H9 (cell line): ENCODE data around the gene ZNF814. TPM values are rescaled to one million over a fixed set of nuclear protein-coding genes. Genes with fewer than 3 reads are reported as not detected.
A peak's percentile ranks its signal among the peaks of the same experiment; 100 is the strongest.

Experiments
- DNase-seq: peaks from one replicate; pipeline ENCODE4 v3.0.0-alpha.2; 2017
- H2AFZ ChIP-seq: one replicate; pipeline ENCODE4 v1.6.1; 2013; ENCODE audit warnings: mild to moderate bottlenecking, low read length, control low read depth, moderate library complexity
- H2AK5ac ChIP-seq: 2 replicates; pipeline ENCODE4 v1.6.1; 2013; ENCODE audit warnings: low read length, control low read depth, mixed read lengths; ENCODE audit not compliant: insufficient read length
- H2BK120ac ChIP-seq: one replicate; pipeline ENCODE4 v1.6.1; 2013; ENCODE audit warnings: low read depth, mild to moderate bottlenecking, low read length, control low read depth, inconsistent platforms; ENCODE audit not compliant: poor library complexity, severe bottlenecking
- H2BK12ac ChIP-seq: 2 replicates; pipeline ENCODE4 v1.6.1; 2013; ENCODE audit warnings: low read length, control low read depth, mixed read lengths, low read depth; ENCODE audit not compliant: insufficient read length
- H2BK15ac ChIP-seq: 2 replicates; pipeline ENCODE4 v1.6.1; 2013; ENCODE audit warnings: low read depth, low read length, control low read depth
- H2BK20ac ChIP-seq: one replicate; pipeline ENCODE4 v1.6.1; 2013; ENCODE audit warnings: low read depth, mild to moderate bottlenecking, low read length, control low read depth, inconsistent platforms; ENCODE audit not compliant: poor library complexity, severe bottlenecking
- H2BK5ac ChIP-seq: 2 replicates; pipeline ENCODE4 v1.6.1; 2013; ENCODE audit warnings: low read length, control low read depth, mixed read lengths; ENCODE audit not compliant: insufficient read length
- H3K14ac ChIP-seq: 2 replicates; pipeline ENCODE4 v1.6.1; 2013; ENCODE audit warnings: low read length, control low read depth; ENCODE audit not compliant: insufficient read depth
- H3K18ac ChIP-seq: 2 replicates; pipeline ENCODE4 v1.6.1; 2013; ENCODE audit warnings: low read depth, mild to moderate bottlenecking, mixed read lengths, low read length, control low read depth; ENCODE audit not compliant: insufficient read length
- H3K23ac ChIP-seq: 2 replicates; pipeline ENCODE4 v1.6.1; 2013; ENCODE audit warnings: low read length, control low read depth, mixed read lengths, low read depth; ENCODE audit not compliant: insufficient read length
- H3K23me2 ChIP-seq: 2 replicates; pipeline ENCODE4 v1.6.1; 2013; ENCODE audit warnings: low read depth, mild to moderate bottlenecking, mixed read lengths, low read length, control low read depth; ENCODE audit not compliant: insufficient read length, poor library complexity, severe bottlenecking
- H3K27ac ChIP-seq: 2 replicates; pipeline ENCODE4 v1.5.1; 2013; ENCODE audit warnings: low read length, control low read depth, mixed read lengths, low read depth; ENCODE audit not compliant: insufficient read length
- H3K27me3 ChIP-seq: 2 replicates; pipeline ENCODE4 v1.6.1; 2013; ENCODE audit warnings: low read length, control low read depth, inconsistent platforms; ENCODE audit not compliant: insufficient read depth
- H3K4ac ChIP-seq: 2 replicates; pipeline ENCODE4 v1.6.1; 2013; ENCODE audit warnings: low read depth, mild to moderate bottlenecking, control low read depth, inconsistent platforms, low read length, moderate library complexity
- H3K4me1 ChIP-seq: 2 replicates; pipeline ENCODE4 v1.6.1; 2013; ENCODE audit warnings: low read length, control low read depth, inconsistent platforms; ENCODE audit not compliant: insufficient read depth
- H3K4me2 ChIP-seq: 2 replicates; pipeline ENCODE4 v1.6.1; 2013; ENCODE audit warnings: low read length, control low read depth, mixed read lengths; ENCODE audit not compliant: insufficient read length, insufficient read depth
- H3K56ac ChIP-seq: 2 replicates; pipeline ENCODE4 v1.6.1; 2013; ENCODE audit warnings: low read depth, mild to moderate bottlenecking, mixed read lengths, low read length, control low read depth; ENCODE audit not compliant: insufficient read length
- H3K79me1 ChIP-seq: 2 replicates; pipeline ENCODE4 v1.6.1; 2013; ENCODE audit warnings: low read depth, mild to moderate bottlenecking, moderate library complexity, low read length, control low read depth, inconsistent platforms; ENCODE audit not compliant: insufficient read depth, poor library complexity, severe bottlenecking
- H3K79me2 ChIP-seq: 2 replicates; pipeline ENCODE4 v1.6.1; 2013; ENCODE audit warnings: low read length, control low read depth, inconsistent platforms; ENCODE audit not compliant: insufficient read depth
- H3K9ac ChIP-seq: 2 replicates; pipeline ENCODE4 v1.6.1; 2013; ENCODE audit warnings: low read length, control low read depth, mixed read lengths; ENCODE audit not compliant: insufficient read length; ENCODE audit errors: extremely low read depth
- H3K9me3 ChIP-seq: one replicate; pipeline ENCODE4 v1.6.1; 2013; ENCODE audit warnings: low read depth, low read length, inconsistent platforms; ENCODE audit not compliant: control insufficient read depth
- H3T11ph ChIP-seq: one replicate; pipeline ENCODE4 v1.6.1; 2013; ENCODE audit warnings: mild to moderate bottlenecking, low read length, control low read depth, inconsistent platforms
- H4K20me1 ChIP-seq: one replicate; pipeline ENCODE4 v1.6.1; 2013; ENCODE audit not compliant: control insufficient read depth, insufficient read length, insufficient read depth
- H4K5ac ChIP-seq: 2 replicates; pipeline ENCODE4 v1.6.1; 2013; ENCODE audit warnings: low read depth, mild to moderate bottlenecking, mixed read lengths, low read length, control low read depth; ENCODE audit not compliant: insufficient read length
- H4K8ac ChIP-seq: replicated peaks from 2 replicates; pipeline ENCODE4 v1.6.1; 2013; ENCODE audit warnings: low read length, control low read depth, mixed read lengths, low read depth; ENCODE audit not compliant: insufficient read length
- H4K91ac ChIP-seq: 2 replicates; pipeline ENCODE4 v1.6.1; 2013; ENCODE audit warnings: low read depth, mild to moderate bottlenecking, moderate library complexity, mixed read lengths, low read length, control low read depth; ENCODE audit not compliant: insufficient read length
- H3K27ac Mint-ChIP-seq, 3 experiments: 2 replicates in 2 of 3; 3 replicates in 1 of 3; pipeline ENCODE4 v1.8.0; 2020 to 2021; ENCODE audit warnings: mixed read lengths in 3 of 3, mild to moderate bottlenecking in 1 of 3, moderate library complexity in 1 of 3
- H3K27me3 Mint-ChIP-seq: 2 replicates; pipeline ENCODE4 v1.8.0; 2021; ENCODE audit warnings: low read depth, mild to moderate bottlenecking, moderate library complexity, mixed read lengths
- H3K36me3 Mint-ChIP-seq, 3 experiments: 2 replicates in 2 of 3; 3 replicates in 1 of 3; pipeline ENCODE4 v1.8.0; 2020 to 2021; ENCODE audit warnings: low read depth in 3 of 3, mixed read lengths in 3 of 3; ENCODE audit not compliant: insufficient read depth in 1 of 3
- H3K4me1 Mint-ChIP-seq, 2 experiments: 2 replicates each; pipeline ENCODE4 v1.8.0; 2020; ENCODE audit warnings: mixed read lengths in 2 of 2
- H3K4me3 Mint-ChIP-seq, 2 experiments: 2 replicates in 1 of 2; 3 replicates in 1 of 2; pipeline ENCODE4 v1.8.0; 2020 to 2021; ENCODE audit warnings: mild to moderate bottlenecking in 2 of 2, mixed read lengths in 2 of 2, moderate library complexity in 1 of 2
- H3K9me3 Mint-ChIP-seq, 2 experiments: 2 replicates in 1 of 2; 3 replicates in 1 of 2; pipeline ENCODE4 v1.8.0; 2020; ENCODE audit warnings: mild to moderate bottlenecking in 2 of 2, mixed read lengths in 2 of 2, moderate library complexity in 1 of 2
- WGBS: extraction: QIAGEN DNeasy Blood & Tissue Kit; methylation state at CpG from one replicate; pipeline ENCODE4 v1.1.7; 2013; ENCODE audit warnings: missing lambda C conversion rate, low lambda C conversion rate, mixed read lengths; ENCODE audit not compliant: insufficient read length; ENCODE audit errors: extremely low coverage; 5-methylcytosine and 5-hydroxymethylcytosine counted together
- total RNA-seq: library from RNA; stranded (reverse); gene quantifications from 2 replicates; pipeline ENCODE4 v1.2.1, GENCODE V29; 2021
- TF ChIP-seq, protein P1 (sequence below): fragments of 200-600 bp; sonication (generic); conservative IDR thresholded peaks from 3 replicates; pipeline ENCODE4 v1.8.0; 2021; ENCODE audit warnings: antibody characterized with exemption, mild to moderate bottlenecking

The ZNF814 gene
- total RNA-seq, 1 experiment from 2014 or later, result 103 TPM

DNA sequence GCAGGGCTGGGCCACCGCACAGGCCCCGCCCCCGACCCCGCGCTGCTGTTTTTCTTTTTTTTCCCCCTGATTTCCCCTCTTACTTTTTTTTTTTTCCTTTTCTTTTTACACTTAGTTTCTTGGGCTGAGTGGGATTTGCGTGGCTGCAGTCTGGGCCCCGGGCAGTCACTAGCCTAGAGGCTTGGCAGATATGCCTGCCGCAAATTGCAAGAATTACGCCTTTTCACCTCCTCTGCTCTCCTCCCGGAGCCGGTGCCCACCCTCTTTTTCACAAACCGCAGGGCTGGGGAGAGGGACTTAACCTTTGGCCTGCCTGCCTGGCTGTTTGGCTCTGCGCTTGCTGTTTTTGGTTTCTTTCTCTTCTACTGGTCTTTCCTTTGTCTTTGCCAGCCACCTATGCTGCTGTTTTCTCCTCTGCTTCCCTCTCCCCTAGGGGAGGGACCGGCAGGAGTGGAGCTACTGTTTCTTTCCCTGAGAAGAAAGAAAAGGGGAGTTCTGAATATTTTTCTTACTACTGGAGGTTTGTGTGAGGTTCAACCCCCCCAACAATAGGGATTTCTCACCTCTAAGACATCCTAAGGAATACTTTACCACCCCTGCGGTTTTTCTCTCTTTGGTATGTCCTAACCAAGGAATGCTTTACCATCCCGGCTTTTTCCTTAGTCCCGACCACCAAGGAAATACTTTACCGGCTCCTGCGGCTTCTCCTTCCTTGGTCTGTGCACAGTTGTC is 85.1 kb downstream of the ZNF814 start:
- no peak overlapping the region for H2BK12ac ChIP-seq
- H2AFZ ChIP-seq, result peak overlapping the region; percentile 65
- H3K27ac Mint-ChIP-seq, result peak overlapping the region; percentile 98 to 99 (median 98)
- TF ChIP-seq, protein P1, sequence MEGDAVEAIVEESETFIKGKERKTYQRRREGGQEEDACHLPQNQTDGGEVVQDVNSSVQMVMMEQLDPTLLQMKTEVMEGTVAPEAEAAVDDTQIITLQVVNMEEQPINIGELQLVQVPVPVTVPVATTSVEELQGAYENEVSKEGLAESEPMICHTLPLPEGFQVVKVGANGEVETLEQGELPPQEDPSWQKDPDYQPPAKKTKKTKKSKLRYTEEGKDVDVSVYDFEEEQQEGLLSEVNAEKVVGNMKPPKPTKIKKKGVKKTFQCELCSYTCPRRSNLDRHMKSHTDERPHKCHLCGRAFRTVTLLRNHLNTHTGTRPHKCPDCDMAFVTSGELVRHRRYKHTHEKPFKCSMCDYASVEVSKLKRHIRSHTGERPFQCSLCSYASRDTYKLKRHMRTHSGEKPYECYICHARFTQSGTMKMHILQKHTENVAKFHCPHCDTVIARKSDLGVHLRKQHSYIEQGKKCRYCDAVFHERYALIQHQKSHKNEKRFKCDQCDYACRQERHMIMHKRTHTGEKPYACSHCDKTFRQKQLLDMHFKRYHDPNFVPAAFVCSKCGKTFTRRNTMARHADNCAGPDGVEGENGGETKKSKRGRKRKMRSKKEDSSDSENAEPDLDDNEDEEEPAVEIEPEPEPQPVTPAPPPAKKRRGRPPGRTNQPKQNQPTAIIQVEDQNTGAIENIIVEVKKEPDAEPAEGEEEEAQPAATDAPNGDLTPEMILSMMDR, result no peak
- H3K27me3 ChIP-seq, result no peaks in the 10 kb centered on the region
- H3K56ac ChIP-seq, result peak overlapping the region; percentile 99
- peaks cover 15 to 28% (median 25%) of the 10 kb centered on the region in 3 experiments for H3K36me3 Mint-ChIP-seq
- peak overlapping the region; percentile 97 for H3K9ac ChIP-seq
- no peak overlapping the region for H2AK5ac ChIP-seq
- peak overlapping the region; percentile 47 for H3T11ph ChIP-seq
- peak overlapping the region; percentile 89 for H3K18ac ChIP-seq
- no peaks in the 10 kb centered on the region for H3K27me3 Mint-ChIP-seq
- H4K20me1 ChIP-seq, result no peaks in the 10 kb centered on the region
- peak; percentile 77 for DNase-seq
- H2BK15ac ChIP-seq, result no peak overlapping the region
- peaks cover 6% of the 10 kb centered on the region; the same call in 1 of the 2 replicates for H3K4me1 ChIP-seq
- H2BK5ac ChIP-seq, result peak overlapping the region; percentile 80
- H3K9me3 ChIP-seq, result no peaks in the 10 kb centered on the region
- peak overlapping the region; percentile 17 for H4K91ac ChIP-seq
- H3K4ac ChIP-seq, result peak overlapping the region; percentile 95; the same call in 1 of the 2 replicates
- H3K4me1 Mint-ChIP-seq, result peaks cover 49 to 56% of the 10 kb centered on the region in 2 experiments
- H4K8ac ChIP-seq, result no peak overlapping the region
- no peaks in the 10 kb centered on the region for H3K9me3 Mint-ChIP-seq
- H3K4me3 Mint-ChIP-seq, result peak overlapping the region; percentile 72 to 83
- no peaks in the 10 kb centered on the region for H3K79me1 ChIP-seq
- no peak overlapping the region for H3K23ac ChIP-seq
- H3K14ac ChIP-seq, result peak overlapping the region; percentile 98
- H3K4me2 ChIP-seq, result peak overlapping the region; percentile 75
- H3K27ac ChIP-seq, result peak overlapping the region; percentile 99
- H2BK120ac ChIP-seq, result peak overlapping the region; percentile 99
- peak overlapping the region; percentile 72 for H4K5ac ChIP-seq
- no peaks in the 10 kb centered on the region for H3K79me2 ChIP-seq
- no peak overlapping the region for H2BK20ac ChIP-seq
- peaks cover 11% of the 10 kb centered on the region for H3K23me2 ChIP-seq
- WGBS, result no CpG with 5 or more reads among the region's 19 CpGs
